ENCODE measurements around the gene NDC80.

Gene NDC80

DNA sequence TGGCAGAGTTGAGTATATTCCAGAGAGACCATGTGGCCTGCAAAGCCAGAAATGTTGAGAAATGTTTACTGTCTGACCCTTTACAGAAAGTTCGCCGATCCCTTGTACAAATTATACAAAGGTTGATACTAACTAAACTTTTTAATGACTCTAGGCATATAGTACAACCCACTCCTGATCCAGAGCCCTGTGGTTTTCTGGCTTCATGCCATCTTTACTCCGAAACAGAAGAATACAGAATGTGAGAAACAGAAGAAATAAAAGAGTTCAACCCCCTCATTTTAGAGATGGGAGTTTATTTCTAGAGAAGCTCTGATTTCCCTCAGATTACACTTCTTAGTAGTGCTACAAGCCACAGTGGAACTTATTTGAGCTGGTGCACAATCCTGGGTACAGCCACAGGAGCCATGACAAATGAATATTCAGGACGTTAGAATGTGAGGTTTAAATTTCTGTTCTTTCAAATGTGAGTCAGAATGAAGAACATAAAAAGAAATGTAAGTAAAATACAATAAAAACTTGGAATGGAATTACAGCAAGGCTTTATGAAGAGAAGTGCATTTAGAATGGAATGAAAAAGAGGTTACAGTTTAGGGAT, 46.1 kb downstream of the NDC80 start:
- H3K9me3 Mint-ChIP-seq: peaks cover 0 to 2% of the 10 kb centered on the region in 2 donors
- H3K27me3 Mint-ChIP-seq: no peaks in the 10 kb centered on the region
- H3K36me3 Mint-ChIP-seq: peaks cover 3 to 8% of the 10 kb centered on the region in 2 donors

GRCh38 chr18:2618009-2618408, 46.7 kb downstream of the NDC80 start:
- H3K27ac Mint-ChIP-seq: no peak overlapping the region
- DNase-seq (no peak), ATAC-seq (replicated peaks) (no peak)
- peaks cover 3 to 8% of the 10 kb centered on the region in 2 donors for H3K36me3 Mint-ChIP-seq
- H3K4me1 Mint-ChIP-seq: no peaks in the 10 kb centered on the region
- peaks cover 0 to 2% of the 10 kb centered on the region in 2 donors for H3K9me3 Mint-ChIP-seq
- no peak overlapping the region for H3K4me3 Mint-ChIP-seq
- no peaks in the 10 kb centered on the region for H3K27me3 Mint-ChIP-seq

More for the DNA sequence above, 46.1 kb downstream of the NDC80 start:
- Mint-ChIP-seq H3K27ac (no peak overlapping the region), H3K4me1 (no peaks in the 10 kb centered on the region), H3K4me3 (no peak overlapping the region)
- ATAC-seq (replicated peaks): no peak
- no peak for DNase-seq

- H3K4me3 Mint-ChIP-seq: no peak overlapping the region
- peaks cover 6 to 11% of the 10 kb centered on the region in 2 donors for H3K4me1 Mint-ChIP-seq
- no peaks in the 10 kb centered on the region for H3K9me3 Mint-ChIP-seq
- ATAC-seq (replicated peaks) (no peak), DNase-seq (no peak)
- H3K36me3 Mint-ChIP-seq: no peaks in the 10 kb centered on the region
- H3K27me3 Mint-ChIP-seq: no peaks in the 10 kb centered on the region
- no peak overlapping the region for H3K27ac Mint-ChIP-seq
Measured at GRCh38 chr18:2625217-2625616, 53.9 kb downstream of the NDC80 start.

GRCh38 chr18:2627821-2628276, 56.5 kb downstream of the NDC80 start:
- ATAC-seq (replicated peaks) (peak; percentile 74 to 89), DNase-seq (no peak)
- Mint-ChIP-seq H3K36me3 (peaks cover 5 to 8% of the 10 kb centered on the region in 2 donors), H3K27me3 (no peaks in the 10 kb centered on the region), H3K4me1 (peaks cover 6 to 19% of the 10 kb centered on the region in 2 donors), H3K27ac (no peak overlapping the region), H3K9me3 (peaks cover 7% of the 10 kb centered on the region in 2 donors), H3K4me3 (no peak overlapping the region)

- Mint-ChIP-seq H3K4me3 (no peak overlapping the region), H3K36me3 (peaks cover 5 to 20% of the 10 kb centered on the region in 2 donors), H3K4me1 (peaks cover 8 to 31% of the 10 kb centered on the region in 2 donors), H3K27me3 (no peaks in the 10 kb centered on the region), H3K9me3 (peaks cover 8 to 10% of the 10 kb centered on the region in 2 donors), H3K27ac (no peak overlapping the region)
- ATAC-seq (replicated peaks) (no peak), DNase-seq (no peak)
Measured at GRCh38 chr18:2629003-2629402, 57.6 kb downstream of the NDC80 start.

GRCh38 chr18:2635586-2635985, 64.2 kb downstream of the NDC80 start:
- DNase-seq (no peak), ATAC-seq (replicated peaks) (no peak)
- Mint-ChIP-seq H3K27ac (peak overlapping the region; percentile 89), H3K4me3 (no peak overlapping the region), H3K9me3 (peaks cover 18 to 21% of the 10 kb centered on the region in 2 donors), H3K36me3 (peaks cover 13 to 33% of the 10 kb centered on the region in 2 donors), H3K27me3 (no peaks in the 10 kb centered on the region), H3K4me1 (peaks cover 52 to 86% of the 10 kb centered on the region in 2 donors)

GRCh38 chr18:2636126-2636631, 64.8 kb downstream of the NDC80 start:
- Mint-ChIP-seq H3K4me3 (peak overlapping the region; percentile 73 to 86), H3K36me3 (peaks cover 13 to 33% of the 10 kb centered on the region in 2 donors), H3K9me3 (peaks cover 18 to 21% of the 10 kb centered on the region in 2 donors), H3K27ac (peak overlapping the region; percentile 85), H3K4me1 (peaks cover 55 to 92% of the 10 kb centered on the region in 2 donors), H3K27me3 (no peaks in the 10 kb centered on the region)
- DNase-seq (no peak), ATAC-seq (replicated peaks) (peak; percentile 3 to 13)

DNA sequence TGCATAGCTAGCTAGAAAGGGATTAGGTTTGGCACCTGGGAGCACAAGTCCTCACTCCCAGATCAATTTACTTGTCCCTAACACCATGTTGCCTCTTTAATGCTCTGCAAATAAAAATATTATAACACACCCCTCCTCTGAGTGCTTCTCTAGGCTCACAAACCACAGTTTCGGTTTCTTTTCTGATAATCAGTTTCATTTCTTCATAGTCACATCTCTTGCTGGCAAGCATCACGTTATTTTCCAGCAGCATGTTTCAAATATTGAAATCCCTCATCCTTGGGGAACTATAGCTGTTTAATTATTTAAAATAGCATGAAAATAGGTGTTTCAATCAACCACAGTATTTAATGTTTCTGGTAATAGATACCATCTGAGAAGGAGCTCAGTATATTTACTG, 70.3 kb downstream of the NDC80 start:
- no peaks in the 10 kb centered on the region for H3K27me3 Mint-ChIP-seq
- H3K4me1 Mint-ChIP-seq: peaks cover 30 to 51% of the 10 kb centered on the region in 2 donors
- H3K4me3 Mint-ChIP-seq: peak overlapping the region; percentile 68 to 75
- no peak for DNase-seq
- no peaks in the 10 kb centered on the region for H3K9me3 Mint-ChIP-seq
- ATAC-seq (replicated peaks): peak; percentile 70 to 78
- H3K36me3 Mint-ChIP-seq: no peaks in the 10 kb centered on the region
- peak overlapping the region; percentile 93 for H3K27ac Mint-ChIP-seq

DNA sequence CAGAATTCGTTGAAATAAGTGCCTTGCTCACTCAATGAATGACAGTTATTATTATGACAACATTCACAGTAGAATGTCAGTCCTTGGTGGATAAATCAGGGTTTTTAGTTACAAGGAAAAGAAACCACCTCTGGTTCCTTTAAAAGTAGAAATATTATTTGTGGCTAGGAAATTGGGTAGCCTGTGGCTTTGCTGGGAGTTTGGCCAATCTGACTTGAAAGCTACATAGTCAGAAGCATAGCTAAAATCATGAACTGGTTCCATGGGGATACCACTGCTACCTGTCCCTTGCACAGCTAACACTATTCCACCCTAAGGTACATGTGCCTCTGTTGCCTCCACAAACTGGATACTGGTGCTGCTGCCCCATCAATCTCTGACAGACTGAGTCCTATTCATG, 71.4 kb downstream of the NDC80 start:
- H3K4me3 Mint-ChIP-seq: no peak overlapping the region
- H3K4me1 Mint-ChIP-seq: peaks cover 23 to 40% of the 10 kb centered on the region in 2 donors
- H3K27me3 Mint-ChIP-seq: no peaks in the 10 kb centered on the region
- no peaks in the 10 kb centered on the region for H3K36me3 Mint-ChIP-seq
- DNase-seq (no peak), ATAC-seq (replicated peaks) (no peak)
- H3K27ac Mint-ChIP-seq: no peak overlapping the region
- no peaks in the 10 kb centered on the region for H3K9me3 Mint-ChIP-seq

- no peak for DNase-seq
- peaks cover 14 to 22% of the 10 kb centered on the region in 2 donors for H3K4me1 Mint-ChIP-seq
- H3K9me3 Mint-ChIP-seq: no peaks in the 10 kb centered on the region
- H3K27me3 Mint-ChIP-seq: no peaks in the 10 kb centered on the region
- no peaks in the 10 kb centered on the region for H3K36me3 Mint-ChIP-seq
- H3K4me3 Mint-ChIP-seq: no peak overlapping the region
- H3K27ac Mint-ChIP-seq: no peak overlapping the region
- ATAC-seq (replicated peaks): no peak
Measured at GRCh38 chr18:2644535-2644934, 73.2 kb downstream of the NDC80 start.

- no peak overlapping the region for H3K27ac Mint-ChIP-seq
- H3K27me3 Mint-ChIP-seq: no peaks in the 10 kb centered on the region
- H3K4me1 Mint-ChIP-seq: peaks cover 9 to 18% of the 10 kb centered on the region in 2 donors
- no peak overlapping the region for H3K4me3 Mint-ChIP-seq
- DNase-seq: no peak
- H3K36me3 Mint-ChIP-seq: peaks cover 3 to 8% of the 10 kb centered on the region in 2 donors
- H3K9me3 Mint-ChIP-seq: no peaks in the 10 kb centered on the region
- no peak for ATAC-seq (replicated peaks)
Measured at GRCh38 chr18:2651981-2652380, 80.6 kb downstream of the NDC80 start.

DNA sequence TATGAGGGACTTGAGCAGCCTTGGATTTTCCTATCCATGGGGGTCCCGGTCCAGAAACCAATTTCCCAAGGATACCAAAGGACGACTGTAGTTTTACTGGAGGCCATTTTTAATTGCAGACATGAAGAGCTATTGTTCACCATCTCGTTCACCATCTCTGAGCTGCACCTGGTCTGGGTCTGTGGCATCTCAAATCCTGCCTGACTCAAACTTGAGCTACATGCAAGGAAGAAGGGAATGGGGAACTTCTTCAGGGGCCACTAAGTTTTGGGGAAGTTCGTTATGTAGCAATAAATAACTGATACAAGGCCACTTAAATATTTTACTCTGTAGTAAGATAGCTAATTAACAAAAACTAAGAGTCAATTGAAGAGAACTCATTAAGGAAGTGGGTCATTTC, 82.1 kb downstream of the NDC80 start:
- ATAC-seq (replicated peaks): no peak

GRCh38 chr18:2654169-2654927, 83.0 kb downstream of the NDC80 start:
- H3K36me3 Mint-ChIP-seq: peaks cover 14 to 18% of the 10 kb centered on the region in 2 donors
- H3K4me1 Mint-ChIP-seq: peaks cover 18 to 31% of the 10 kb centered on the region in 2 donors
- no peak for ATAC-seq (replicated peaks)
- H3K27ac Mint-ChIP-seq: peak overlapping the region; percentile 99
- H3K9me3 Mint-ChIP-seq: no peaks in the 10 kb centered on the region
- DNase-seq: no peak
- H3K4me3 Mint-ChIP-seq: peak overlapping the region; percentile 94 to 98
- H3K27me3 Mint-ChIP-seq: no peaks in the 10 kb centered on the region

More for the DNA sequence above, 82.1 kb downstream of the NDC80 start:
- peaks cover 12 to 18% of the 10 kb centered on the region in 2 donors for H3K36me3 Mint-ChIP-seq
- H3K4me1 Mint-ChIP-seq: peaks cover 15 to 26% of the 10 kb centered on the region in 2 donors
- H3K27me3 Mint-ChIP-seq: no peaks in the 10 kb centered on the region
- no peaks in the 10 kb centered on the region for H3K9me3 Mint-ChIP-seq
- no peak overlapping the region for H3K4me3 Mint-ChIP-seq
- H3K27ac Mint-ChIP-seq: peak overlapping the region; percentile 20
- DNase-seq: no peak

GRCh38 chr18:2654928-2655177, 83.5 kb downstream of the NDC80 start:
- no peak for DNase-seq
- Mint-ChIP-seq H3K27me3 (no peaks in the 10 kb centered on the region), H3K4me1 (peaks cover 19 to 36% of the 10 kb centered on the region in 2 donors), H3K9me3 (no peaks in the 10 kb centered on the region), H3K36me3 (peaks cover 17 to 18% of the 10 kb centered on the region in 2 donors), H3K27ac (peak overlapping the region; percentile 99), H3K4me3 (peak overlapping the region; percentile 94 to 98)
- peak; percentile 33 for ATAC-seq (replicated peaks)

All from stimulated activated naive B cell treated with anti-CD40 and anti-IgM and Interleukin-4, amounts not matched to agents 10 μg/mL and 1 μg/mL and 100 μg/mL, for 72 hours (primary cell).